ENCODE data around the gene KLHL14.

GRCh38 chr18:32724071-32724749 is 48.6 kb downstream of the KLHL14 start:
- TF ChIP-seq CTCF (IDR thresholded peaks at IDR 0.05) (no peak), POLR2A (IDR thresholded peaks at IDR 0.05) (no peak)

Measured in ovary (tissue), 3 donors.